Measurements from ENCODE around the gene MLLT1. TPM values are rescaled to one million over a fixed set of nuclear protein-coding genes. Genes with fewer than 3 reads are reported as not detected.

Gene MLLT1
- total RNA-seq, 1 donor from 2014 or later = 5.6 TPM

DNA sequence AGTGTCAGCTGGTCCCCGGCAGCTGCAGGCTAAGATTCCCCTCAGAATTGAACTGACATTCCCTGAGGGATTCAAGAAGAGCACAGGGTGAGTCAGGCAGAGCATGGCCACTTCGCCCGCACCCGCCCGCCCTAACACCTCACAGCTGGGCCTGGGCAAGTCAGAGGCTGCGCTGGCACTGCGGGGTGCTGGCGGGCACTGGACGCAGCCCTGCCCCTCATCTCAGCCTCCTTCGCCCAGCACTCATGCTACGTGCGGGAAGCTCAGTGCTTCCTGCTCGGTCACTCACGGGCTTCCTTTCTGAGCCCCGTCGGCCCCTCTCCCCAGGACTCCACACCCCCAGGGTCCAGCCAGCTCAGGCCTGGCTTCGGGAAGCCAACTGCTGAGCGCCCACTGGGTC is 56.9 kb downstream of the MLLT1 start:
- Mint-ChIP-seq H3K4me1 (peaks cover 12% of the 10 kb centered on the region), H3K36me3 (peaks cover 7% of the 10 kb centered on the region), H3K9me3 (no peaks in the 10 kb centered on the region), H3K27me3 (ENCODE audit: insufficient read depth, low read depth) (peaks cover 4% of the 10 kb centered on the region), H3K4me3 (no peak overlapping the region), H3K27ac (no peak overlapping the region)
- Histone ChIP-seq H3K4me1 (peaks cover 7% of the 10 kb centered on the region), H3K79me2 (ENCODE audit: low read depth) (peaks cover 14% of the 10 kb centered on the region), H2AFZ (replicated peaks) (no peak overlapping the region), H3K9me3 (ENCODE audit: low read depth) (no peaks in the 10 kb centered on the region), H3K27me3 (no peaks in the 10 kb centered on the region), H3K4me3 (no peak overlapping the region), H3K36me3 (no peaks in the 10 kb centered on the region), H3F3A (ENCODE audit: low read depth) (no peaks in the 10 kb centered on the region), H3K27ac (no peak overlapping the region), H3K4me2 (no peak overlapping the region), H3K9ac (no peak overlapping the region), H4K20me1 (ENCODE audit: low read depth) (peaks cover 15% of the 10 kb centered on the region)
- DNase-seq (ENCODE audit: low spot score) = no peak
- no peak for TF ChIP-seq EZH2 (IDR thresholded peaks at IDR 0.05)
- TF ChIP-seq, protein P1, sequence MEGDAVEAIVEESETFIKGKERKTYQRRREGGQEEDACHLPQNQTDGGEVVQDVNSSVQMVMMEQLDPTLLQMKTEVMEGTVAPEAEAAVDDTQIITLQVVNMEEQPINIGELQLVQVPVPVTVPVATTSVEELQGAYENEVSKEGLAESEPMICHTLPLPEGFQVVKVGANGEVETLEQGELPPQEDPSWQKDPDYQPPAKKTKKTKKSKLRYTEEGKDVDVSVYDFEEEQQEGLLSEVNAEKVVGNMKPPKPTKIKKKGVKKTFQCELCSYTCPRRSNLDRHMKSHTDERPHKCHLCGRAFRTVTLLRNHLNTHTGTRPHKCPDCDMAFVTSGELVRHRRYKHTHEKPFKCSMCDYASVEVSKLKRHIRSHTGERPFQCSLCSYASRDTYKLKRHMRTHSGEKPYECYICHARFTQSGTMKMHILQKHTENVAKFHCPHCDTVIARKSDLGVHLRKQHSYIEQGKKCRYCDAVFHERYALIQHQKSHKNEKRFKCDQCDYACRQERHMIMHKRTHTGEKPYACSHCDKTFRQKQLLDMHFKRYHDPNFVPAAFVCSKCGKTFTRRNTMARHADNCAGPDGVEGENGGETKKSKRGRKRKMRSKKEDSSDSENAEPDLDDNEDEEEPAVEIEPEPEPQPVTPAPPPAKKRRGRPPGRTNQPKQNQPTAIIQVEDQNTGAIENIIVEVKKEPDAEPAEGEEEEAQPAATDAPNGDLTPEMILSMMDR (IDR thresholded peaks at IDR 0.05) = no peak
- no peak for TF ChIP-seq EZH2phosphoT487 (IDR thresholded peaks at IDR 0.05)

- no peak overlapping the region for H3K4me2 ChIP-seq
- Mint-ChIP-seq H3K27ac (no peak overlapping the region), H3K27me3 (ENCODE audit: insufficient read depth, low read depth) (peaks cover 5% of the 10 kb centered on the region), H3K9me3 (no peaks in the 10 kb centered on the region), H3K4me1 (peaks cover 9% of the 10 kb centered on the region), H3K4me3 (no peak overlapping the region), H3K36me3 (peaks cover 7% of the 10 kb centered on the region)
- DNase-seq (ENCODE audit: low spot score) = no peak
- H2AFZ ChIP-seq (replicated peaks) = no peak overlapping the region
- H3K9me3 ChIP-seq (ENCODE audit: low read depth) = no peaks in the 10 kb centered on the region
- no peaks in the 10 kb centered on the region for H3K36me3 ChIP-seq
- no peak overlapping the region for H3K4me3 ChIP-seq
- H4K20me1 ChIP-seq (ENCODE audit: low read depth) = peaks cover 8% of the 10 kb centered on the region
- no peaks in the 10 kb centered on the region for H3F3A ChIP-seq (ENCODE audit: low read depth)
- H3K79me2 ChIP-seq (ENCODE audit: low read depth) = peaks cover 7% of the 10 kb centered on the region
- H3K9ac ChIP-seq = no peak overlapping the region
- TF ChIP-seq EZH2 (IDR thresholded peaks at IDR 0.05) = no peak
- no peak for TF ChIP-seq EZH2phosphoT487 (IDR thresholded peaks at IDR 0.05)
- TF ChIP-seq, protein P1 (IDR thresholded peaks at IDR 0.05) = no peak
- H3K4me1 ChIP-seq = peaks cover 12% of the 10 kb centered on the region
- no peak overlapping the region for H3K27ac ChIP-seq
- no peaks in the 10 kb centered on the region for H3K27me3 ChIP-seq
These were observed 57.7 kb downstream of the MLLT1 start for GRCh38 chr19:6221878-6222746.

DNA sequence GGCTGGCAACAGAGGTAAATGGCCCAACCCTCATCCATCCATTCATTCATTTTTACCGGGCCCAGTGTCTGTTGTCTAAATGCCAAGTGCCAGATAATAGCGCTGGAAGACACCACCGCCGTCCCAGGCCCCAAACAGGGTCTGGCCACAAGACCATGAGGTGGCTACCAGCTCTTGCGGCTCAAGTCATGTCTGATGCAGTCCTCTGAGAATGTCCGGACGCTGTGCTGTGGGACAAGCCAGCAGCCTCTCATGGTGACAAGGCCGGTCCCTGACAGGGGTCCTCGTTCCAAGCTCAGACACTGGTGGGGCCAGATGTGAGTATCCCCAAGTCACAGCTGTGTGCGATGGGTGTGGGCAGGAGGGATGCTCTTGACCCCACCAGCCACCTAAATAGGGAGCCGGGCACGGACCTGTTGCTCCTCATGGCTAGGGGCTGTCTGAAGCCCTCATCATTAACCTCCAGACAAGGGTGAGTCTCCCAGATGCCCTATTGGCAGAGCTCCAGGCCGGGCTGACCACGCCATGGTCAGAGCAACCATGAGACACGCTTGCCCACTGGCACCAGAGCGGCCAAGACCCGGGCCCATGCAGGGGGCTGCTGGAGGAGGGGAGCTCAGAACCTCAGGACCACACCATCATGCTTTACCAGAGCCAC is 58.4 kb downstream of the MLLT1 start:
- Histone ChIP-seq H3K4me3 (no peak overlapping the region), H3F3A (ENCODE audit: low read depth) (no peaks in the 10 kb centered on the region), H3K4me1 (peaks cover 17% of the 10 kb centered on the region), H3K27ac (no peak overlapping the region), H3K9ac (no peak overlapping the region), H2AFZ (replicated peaks) (no peak overlapping the region), H3K27me3 (no peaks in the 10 kb centered on the region), H3K4me2 (no peak overlapping the region), H4K20me1 (ENCODE audit: low read depth) (peaks cover 6% of the 10 kb centered on the region), H3K79me2 (ENCODE audit: low read depth) (peaks cover under 1% of the 10 kb centered on the region), H3K9me3 (ENCODE audit: low read depth) (no peaks in the 10 kb centered on the region), H3K36me3 (no peaks in the 10 kb centered on the region)
- TF ChIP-seq EZH2 (IDR thresholded peaks at IDR 0.05) (no peak), EZH2phosphoT487 (IDR thresholded peaks at IDR 0.05) (no peak)
- TF ChIP-seq, protein P1 (IDR thresholded peaks at IDR 0.05) = no peak
- Mint-ChIP-seq H3K36me3 (peaks cover 6% of the 10 kb centered on the region), H3K9me3 (no peaks in the 10 kb centered on the region), H3K4me3 (no peak overlapping the region), H3K4me1 (peaks cover 13% of the 10 kb centered on the region), H3K27ac (no peak overlapping the region), H3K27me3 (ENCODE audit: insufficient read depth, low read depth) (peaks cover 5% of the 10 kb centered on the region)
- no peak for DNase-seq (ENCODE audit: low spot score)
